HG03045 (cell line): Measurements from ENCODE around the gene TMEM164.
"Not testable (repeated sequence)": the region's sequence is repeated elsewhere in the genome, so short reads cannot be mapped to it uniquely, and the experiment has no call there.

ENCODE experiments used
- ATAC-seq: cut with Tn5 transposase; IDR thresholded peaks from one replicate; pipeline ENCODE4 v1.9.1; 2021; ENCODE audit warnings: mild to moderate bottlenecking, moderate library complexity; ENCODE audit not compliant: unreplicated experiment

Gene TMEM164

GRCh38 chrX:110002300-110003166, at the start of gene TMEM164:
TSS of gene TMEM164 (plus strand) at chrX:110003114. CDS start at chrX:110003775, 661 bp downstream.
- ATAC-seq, result peak; percentile 86

DNA sequence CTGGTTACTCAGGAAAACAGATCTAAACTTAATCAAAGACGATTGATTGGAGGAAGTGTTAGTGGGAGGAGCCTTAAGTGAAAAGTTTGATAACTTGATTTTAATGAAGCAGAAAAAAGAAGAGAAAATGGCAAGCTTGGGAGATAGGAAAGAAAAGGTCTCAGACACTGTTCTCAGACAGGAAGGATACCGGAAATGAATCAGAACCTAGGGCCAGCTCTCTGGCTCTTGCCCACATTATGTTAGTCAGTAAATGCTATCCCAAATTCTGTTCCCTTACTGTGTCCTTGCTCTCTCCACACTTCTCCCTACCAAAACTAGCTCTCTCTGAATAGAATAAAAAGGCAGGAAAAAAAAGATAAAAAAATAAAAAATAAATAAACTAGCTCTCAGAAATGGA, 48.6 kb upstream of the TMEM164 start:
- ATAC-seq, result no peak

GRCh38 chrX:109954955-109955354, 48.0 kb upstream of the TMEM164 start:
- no peak for ATAC-seq

GRCh38 chrX:109958266-109958665, 44.6 kb upstream of the TMEM164 start:
- ATAC-seq, result no peak

DNA sequence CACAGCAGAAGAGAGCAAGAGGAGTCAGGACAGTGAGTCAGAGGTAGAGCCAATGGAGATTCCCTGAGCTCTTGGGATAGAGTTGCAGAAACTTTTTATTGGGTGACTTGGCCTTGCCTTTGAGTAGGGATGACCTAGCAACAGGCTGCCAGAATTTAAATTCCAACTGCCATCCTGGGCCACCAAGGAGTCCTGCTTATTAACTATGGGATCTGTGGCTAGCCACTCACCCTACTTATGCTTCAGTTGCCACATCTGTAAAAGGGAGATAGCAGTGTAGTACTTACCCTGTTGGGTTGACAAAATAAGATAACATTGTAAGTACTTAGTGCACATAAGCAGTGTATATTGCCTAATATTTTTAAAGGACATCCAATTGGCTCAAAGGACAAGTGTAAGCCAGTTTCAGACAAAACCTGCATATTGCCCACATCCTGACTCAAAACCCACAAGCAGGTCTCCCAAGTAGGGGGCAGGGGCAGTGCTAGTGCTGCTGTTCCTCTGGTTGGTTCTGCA, 43.5 kb upstream of the TMEM164 start:
- ATAC-seq, result no peak

DNA sequence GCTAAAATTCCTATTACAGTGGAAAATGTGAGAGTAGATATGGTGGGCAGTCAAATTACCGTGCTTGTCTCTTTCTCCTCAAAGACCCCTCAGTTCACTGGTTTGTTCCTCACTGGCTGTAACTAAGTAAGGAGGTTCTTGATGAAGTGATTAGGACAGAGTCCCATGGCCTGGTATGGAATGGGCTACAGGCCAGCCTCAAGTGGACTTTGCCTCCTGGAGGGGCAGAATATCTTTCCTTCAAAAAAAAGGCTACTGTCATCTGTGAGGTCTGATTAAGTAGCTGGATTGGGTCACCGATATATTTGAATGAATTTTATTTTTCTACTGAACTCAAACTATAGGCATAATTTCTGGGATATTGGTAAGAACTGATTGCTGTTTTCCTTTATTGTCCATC, 38.5 kb upstream of the TMEM164 start:
- ATAC-seq, result no peak

GRCh38 chrX:109966246-109966645, 36.7 kb upstream of the TMEM164 start:
- no peak for ATAC-seq

DNA sequence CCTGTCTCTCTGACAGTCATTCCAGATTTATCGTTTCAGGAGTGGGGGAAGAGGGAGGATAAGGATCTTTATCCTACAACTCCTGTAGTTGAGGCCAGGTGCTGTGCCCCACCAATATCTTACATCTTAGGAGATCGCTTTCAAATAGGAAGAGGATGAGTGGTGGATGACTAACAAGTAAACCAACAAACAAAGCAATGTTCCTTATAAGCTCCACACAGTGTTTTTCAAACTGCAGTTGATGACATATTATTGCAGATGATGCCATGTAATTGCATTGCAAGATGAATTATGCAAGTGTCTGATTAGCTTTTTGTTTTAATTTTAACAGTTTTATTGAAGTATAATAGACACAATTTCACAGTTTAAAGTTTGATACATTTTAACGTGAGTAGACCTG, 35.8 kb upstream of the TMEM164 start:
- ATAC-seq, result no peak

DNA sequence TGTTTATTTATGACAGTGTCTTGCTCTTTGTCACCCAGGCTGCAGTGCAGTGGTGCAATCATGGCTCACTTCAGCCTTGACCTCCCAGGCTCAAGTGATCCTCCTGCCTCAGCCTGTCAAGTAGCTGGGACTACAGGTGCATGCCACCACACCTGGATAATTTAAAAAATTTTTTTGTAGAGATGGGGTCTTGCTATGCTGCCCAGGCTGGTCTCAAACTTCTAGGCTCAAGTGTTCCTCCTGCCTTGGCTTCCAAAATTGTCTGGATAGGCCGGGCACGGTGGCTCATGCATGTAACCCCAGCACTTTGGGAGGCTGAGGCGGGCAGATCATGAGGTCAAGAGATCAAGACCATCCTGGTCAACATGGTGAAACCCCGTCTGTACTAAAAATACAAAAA, 32.1 kb upstream of the TMEM164 start:
- ATAC-seq, result not testable (repeated sequence)

- no peak for ATAC-seq
These were observed 27.8 kb upstream of the TMEM164 start for GRCh38 chrX:109974906-109975655.

- ATAC-seq, result not testable (repeated sequence)
These were observed 17.7 kb upstream of the TMEM164 start for GRCh38 chrX:109985210-109985609.

GRCh38 chrX:109987884-109988283, 15.0 kb upstream of the TMEM164 start:
- ATAC-seq, result no peak

GRCh38 chrX:109990582-109991276, 12.2 kb upstream of the TMEM164 start:
- no peak for ATAC-seq

DNA sequence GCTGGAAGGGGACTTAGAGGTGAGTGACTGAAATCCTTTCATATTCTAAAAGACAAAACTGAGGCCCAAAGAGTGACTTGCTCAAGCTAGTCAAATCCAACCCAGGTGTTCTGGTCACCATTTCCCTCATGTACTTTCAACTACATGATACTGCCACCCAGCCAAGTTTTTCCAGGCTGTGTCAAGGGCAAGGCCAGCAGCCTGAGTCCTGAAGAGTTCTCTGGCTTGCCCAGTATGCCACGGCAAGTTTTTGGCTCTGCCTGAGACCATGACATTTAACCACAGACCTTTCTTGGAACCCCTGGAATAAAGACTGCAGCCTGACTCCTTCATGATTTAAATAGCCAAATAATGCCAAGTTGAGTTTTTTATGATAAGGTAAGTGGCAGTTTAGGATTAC, 10.7 kb upstream of the TMEM164 start:
- ATAC-seq, result no peak

GRCh38 chrX:109995155-109995554, 7.8 kb upstream of the TMEM164 start:
- no peak for ATAC-seq

DNA sequence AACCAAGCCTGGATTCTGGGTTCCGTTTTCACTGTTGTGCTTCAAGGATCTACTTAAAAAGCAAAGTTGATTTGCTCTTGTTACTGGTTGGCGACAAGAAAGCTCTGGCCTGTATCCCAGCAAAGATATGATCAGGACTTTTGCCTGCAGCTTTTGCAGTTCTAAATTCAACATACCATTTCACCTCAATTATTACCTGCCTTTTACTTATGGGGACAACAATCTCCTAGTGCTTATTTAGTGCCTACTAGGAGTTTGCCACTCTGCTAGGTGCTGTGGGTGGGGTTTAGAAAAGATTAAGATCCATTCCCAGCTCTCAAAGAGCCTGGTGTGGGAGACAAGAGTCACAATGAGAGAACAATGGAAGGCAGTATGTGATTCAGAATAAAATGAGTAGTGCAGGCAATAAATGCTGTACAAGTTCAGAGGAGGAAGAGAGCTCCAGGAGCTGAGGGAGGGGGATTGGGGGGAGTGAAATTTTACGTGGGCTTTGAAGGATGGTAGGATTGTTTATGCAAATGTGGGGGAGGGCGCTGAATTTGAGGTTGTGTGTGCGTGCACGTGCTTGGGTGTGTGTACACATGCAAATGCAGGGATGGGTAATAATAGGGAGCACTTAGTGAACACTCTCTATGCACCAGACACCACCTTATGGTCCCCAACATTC, 5.0 kb upstream of the TMEM164 start:
- ATAC-seq, result no peak

DNA sequence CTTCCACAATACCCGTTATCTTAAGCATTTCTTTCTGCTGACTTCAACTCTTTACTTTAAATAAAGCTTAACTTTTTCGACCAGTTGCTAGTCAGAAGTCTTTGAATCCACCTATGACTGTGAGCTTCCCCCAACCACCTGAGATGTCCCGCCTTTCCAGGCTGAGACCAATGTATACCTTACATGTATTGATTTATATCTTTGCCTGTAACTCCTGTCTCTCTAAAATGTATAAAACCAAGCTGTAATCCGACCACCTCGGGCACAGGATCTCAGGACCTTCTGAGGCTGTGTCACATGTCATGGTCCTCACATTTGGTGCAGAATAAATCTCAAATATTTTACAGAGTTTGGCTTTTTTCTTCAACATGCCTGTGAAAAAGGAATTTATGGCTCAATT, 2.9 kb upstream of the TMEM164 start:
- ATAC-seq, result no peak

DNA sequence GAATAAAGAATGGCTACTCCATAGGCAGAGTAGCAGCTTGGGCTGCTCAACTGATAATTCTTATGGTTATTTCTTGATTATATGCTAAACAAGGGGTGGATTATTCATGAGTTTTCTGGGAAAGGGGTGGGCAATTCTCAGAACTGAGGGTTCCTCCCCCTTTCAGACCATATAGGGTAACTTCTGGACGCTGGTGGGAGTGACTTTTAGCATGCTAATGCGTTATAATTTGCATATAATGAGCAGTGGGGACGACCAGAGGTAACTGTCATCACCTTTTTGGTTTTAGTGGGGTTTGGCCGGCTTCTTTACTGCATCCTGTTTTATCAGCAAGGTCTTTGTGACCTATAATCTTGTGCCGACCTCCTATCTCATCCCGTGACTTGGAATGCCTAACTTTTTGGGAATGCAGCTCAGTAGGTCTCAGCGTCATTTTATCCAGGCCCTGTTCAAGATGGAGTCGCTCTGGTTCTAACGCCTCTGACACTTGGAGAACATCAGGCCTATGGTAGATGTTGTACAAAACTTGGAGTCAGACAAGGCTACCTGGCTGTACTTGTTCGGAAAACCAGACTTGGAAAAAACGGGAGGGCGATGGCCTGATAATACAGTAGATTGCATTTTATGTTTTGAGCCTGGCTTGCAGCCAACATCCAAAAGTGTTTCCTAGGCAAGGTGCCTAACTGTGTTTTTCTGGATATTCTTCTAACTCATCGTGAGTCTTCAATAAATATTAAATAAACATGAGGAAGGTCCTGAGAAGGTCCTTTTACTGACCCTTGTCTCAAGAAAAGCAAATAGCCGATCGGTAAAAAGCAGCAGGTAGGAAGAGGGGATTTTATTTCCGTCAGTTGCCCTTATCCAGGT, 1.8 kb upstream of the TMEM164 start:
- ATAC-seq, result no peak

DNA sequence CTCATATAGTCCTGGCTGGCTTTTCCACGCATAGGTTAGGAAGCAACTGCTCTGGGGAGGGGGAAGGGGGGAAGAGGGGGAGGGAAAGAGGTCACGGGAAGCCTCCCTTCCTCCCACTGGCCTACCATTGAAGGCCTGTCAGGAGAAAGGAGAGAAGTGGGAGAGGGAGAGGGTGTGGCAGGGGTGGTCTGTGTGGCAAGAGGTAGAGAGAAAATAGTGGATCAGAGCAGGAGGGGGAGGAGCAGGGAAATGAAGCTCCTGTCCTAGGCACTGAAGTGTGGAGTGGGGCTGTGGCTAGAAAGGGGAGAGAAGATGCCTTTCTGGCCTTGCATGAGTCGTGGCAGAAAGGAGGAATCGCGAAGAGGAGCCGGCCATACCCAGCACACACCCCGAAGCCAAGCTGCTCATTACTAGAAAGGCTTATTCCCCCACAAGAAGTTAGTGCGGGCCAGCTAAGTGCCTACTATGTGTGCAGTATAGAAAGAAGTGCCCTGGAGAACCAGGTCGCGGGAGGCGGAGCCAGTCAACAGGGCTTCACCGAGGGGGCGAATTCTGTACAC, 1.1 kb upstream of the TMEM164 start:
- ATAC-seq, result no peak
